Inflammatory macrophage treated with lipopolysaccharide for 1 hour (primary cell): Measurements from ENCODE around the gene NUCB2.

Experiments
- DNase-seq, 2 donors: peaks; one replicate each; pipeline ENCODE4 v3.0.0-alpha.2; 2020 to 2022

Gene NUCB2

DNA sequence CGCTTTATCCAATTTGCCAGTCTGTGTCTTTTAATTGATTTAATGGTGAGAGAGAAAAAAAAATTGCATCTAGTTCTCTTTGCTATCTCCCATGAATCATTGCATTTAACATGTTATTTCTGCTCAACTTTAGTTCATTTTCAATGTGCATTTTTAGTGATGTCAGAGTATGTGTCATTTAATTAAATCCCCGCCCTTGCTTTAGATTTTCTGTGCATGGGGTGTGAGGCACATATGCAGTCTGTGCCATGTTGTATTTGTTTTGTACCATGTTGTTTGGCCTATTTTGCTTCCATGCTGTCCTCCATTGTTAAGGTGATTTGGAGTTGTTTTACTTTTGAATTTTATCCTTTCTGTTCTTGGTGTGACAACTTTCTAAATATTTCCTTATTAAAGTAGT lies 66.7 kb downstream of the NUCB2 start:
- DNase-seq: no peak

DNA sequence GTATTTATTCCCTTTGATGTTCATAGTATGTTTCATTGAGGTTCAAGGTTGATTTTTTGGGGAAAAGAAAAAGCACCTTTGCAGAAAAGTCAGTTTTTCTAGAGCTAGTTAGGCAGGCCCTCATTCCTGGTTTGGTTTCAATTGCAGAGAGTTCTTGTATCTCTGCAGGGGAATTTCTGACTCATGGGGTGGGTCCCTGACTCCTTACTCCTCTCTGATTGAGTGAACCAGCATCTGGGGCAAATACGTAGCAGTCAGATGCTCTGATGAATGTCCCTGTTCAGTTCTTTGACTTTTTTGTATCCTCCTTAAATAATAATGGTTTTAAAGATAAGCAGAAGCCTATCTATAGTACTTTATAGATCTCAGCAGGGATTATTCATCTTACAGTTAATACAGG lies 67.4 kb downstream of the NUCB2 start:
- no peak for DNase-seq

DNA sequence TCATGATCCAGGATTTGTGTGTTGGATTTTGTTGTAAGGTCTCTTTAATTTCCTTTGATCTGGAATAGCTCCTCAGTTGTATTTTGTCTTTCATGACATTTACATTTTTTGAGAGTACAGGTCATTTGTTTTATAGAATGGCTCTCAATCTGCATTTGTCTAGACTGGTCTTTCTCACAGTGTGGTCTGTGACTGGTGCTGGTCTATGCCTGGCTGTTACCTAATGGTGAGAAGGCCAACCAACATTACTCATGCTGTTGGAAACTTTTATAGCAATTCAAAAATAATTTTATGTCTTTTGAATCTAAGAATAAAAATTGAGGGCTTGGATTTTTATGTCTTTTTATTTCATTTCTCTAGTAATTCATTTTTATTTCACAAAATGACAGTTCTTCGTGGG lies 71.1 kb downstream of the NUCB2 start:
- DNase-seq: no peak

DNA sequence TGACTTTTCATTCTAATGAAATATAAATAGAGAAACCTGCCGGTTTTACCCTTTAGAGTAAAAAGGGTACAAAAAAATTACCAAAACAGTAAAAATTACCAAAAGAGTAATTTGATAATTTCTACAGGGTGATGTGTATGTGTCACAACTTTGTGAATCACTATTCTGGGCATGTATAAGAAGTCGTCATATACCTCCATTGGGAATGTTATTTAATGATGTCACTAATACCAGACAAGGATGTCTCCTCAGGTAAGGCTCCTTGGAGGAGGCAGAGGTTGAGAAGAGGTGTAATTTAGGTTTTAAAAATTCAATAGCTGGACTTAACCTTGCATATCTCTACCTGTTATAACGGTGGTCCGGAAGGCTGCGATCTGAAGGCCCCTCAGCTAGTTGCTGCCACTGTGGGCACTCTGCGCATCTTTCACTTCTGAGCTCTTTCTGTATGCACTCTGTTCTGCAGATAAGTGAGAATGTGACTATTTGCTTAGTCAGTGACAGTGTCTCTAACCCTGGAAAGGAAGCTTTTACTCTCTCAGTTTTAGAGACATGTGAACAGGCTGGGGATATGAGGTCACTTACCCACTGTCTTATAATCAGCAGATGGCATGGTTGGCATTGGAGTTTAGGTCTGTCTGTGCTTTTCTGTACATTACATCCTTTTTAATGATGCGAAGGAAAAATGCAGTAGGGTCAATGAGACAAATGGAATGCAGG lies 74.1 kb downstream of the NUCB2 start:
- DNase-seq: peak in 1 of 2 donors; percentile 24

DNA sequence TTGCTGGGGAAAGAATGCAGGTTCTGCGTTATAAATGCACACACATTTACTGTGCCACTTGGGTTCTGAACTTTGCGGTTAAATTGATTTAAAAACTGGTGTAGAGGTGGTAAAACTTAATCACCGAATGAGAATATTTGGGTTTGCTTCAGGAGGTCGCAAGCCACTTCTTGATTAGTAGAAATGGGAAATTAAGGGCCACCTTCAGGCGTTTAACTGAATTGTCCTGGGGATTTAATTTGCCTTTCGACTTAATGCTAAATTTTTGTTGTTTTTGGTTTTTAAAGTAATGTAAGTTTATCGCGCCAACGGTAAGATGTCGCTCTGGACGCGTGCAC lies 74.6 kb downstream of the NUCB2 start:
- no peak for DNase-seq

DNA sequence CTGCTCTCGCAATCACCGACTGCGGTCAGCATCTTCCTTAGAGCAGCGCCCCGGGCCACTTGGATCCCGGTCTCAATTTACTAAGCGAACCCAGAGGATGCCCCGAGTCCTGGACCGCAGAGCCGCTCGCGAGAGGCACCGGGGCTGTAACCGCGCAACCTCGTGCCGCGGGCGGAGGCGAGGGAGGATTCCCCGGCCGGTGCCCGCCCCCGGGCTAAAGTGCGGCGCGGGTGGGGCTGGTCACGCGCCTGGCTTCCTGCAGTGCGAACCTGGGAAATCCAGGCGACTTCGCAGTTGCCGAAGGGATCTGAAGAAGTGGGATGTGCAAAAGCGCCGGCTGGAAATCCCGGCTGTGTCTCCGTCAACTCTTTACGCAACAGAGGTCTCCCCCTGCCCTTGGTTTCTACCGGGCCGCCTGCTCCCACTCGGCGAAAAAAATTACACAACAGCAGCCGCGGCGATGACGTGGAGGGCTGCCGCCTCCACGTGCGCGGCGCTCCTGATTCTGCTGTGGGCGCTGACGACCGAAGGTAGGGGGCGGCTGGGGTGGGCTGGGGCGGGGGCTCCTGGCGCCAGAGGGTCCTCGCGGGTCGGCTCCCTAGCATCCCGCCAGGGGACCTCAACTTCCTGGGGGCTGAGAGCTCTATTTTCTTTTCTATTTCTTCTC lies 75.1 kb downstream of the NUCB2 start, which contains the start of gene NCR3LG1:
NCR3LG1 (plus strand) TSS at position 291 of the 667 bp plus-strand sequence; CDS start at position 461, 170 bp downstream.
- DNase-seq: peak; percentile 95 to 98

DNA sequence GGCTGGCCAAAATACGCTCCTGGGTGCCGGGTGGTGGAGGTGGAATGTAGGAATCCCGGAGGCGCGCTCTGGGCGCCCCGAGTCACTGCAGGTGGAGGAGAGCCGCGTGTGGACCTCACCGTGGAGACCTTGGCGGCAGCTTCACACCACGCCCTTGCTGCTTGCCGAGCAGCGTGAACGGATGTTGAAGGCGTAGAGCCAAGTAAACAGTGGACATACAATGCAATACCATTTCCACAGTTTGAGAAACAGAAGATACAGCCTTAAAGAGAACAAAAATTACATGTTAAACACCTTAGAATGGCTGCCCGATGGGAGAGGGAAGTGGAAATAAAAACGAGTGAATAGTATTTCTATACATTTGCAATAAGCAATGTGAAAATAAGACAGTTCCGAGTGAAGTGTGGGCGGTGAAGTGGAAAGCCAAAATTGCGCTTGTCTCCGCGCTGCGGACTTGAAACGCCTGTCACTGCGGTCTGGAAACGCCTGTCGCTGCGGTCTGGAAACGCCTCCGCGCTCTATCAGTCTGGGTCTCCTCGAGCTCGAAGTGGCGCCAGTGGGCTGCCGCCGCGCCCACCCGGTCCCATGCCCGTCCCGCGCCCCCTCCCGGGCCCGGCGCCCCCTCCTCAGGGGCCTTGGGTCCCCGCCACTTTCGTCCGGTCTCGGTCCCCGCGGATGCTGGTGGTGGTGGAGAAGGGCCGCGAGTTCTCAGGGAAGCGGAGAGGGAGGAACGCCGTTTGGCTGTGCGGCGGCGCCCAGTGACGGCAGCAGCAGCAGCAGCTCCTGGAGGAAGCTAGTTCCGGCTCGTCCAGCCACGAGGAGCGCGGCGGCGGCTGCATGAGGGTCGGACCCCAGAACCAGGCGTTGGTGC lies 76.6 kb downstream of the NUCB2 start:
- peak; percentile 79 to 84 for DNase-seq

DNA sequence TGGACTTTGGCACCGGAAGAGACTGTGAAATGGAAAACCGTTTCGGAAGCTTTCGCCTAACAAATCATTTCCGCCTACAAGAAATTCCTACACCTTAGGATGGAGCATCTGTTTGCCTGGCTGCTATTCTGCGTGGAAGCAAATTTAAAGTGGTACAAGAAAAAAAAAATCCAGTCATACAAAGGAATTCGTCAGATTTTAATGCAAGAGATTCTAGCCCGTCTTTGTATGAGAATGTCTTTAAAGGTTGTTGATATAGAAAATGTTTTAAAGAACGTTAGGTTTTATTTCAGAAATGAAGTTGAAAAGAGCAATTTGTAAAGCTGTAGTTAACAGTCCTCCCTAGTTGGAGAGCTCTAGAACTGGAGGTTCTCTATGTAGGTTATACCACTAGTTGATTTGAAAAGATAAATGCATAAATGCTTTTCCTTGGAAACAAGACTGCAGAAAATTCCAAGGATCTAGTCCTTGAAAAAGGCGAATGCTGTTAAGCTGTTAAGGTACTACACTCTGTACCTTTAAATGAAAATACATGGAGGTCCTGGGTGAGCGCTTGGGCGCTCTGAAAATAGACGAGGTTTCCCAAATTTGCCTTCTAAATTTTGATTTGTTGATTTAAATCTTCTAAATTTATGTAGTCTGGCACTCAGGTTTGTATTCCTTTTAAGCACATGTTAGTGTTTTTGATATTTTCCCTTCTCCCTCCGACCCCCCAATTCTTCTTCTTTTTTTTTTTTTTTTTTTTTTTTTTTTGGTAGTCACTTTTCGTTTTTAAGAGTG lies 77.5 kb downstream of the NUCB2 start:
- peak in 1 of 2 donors; percentile 16 for DNase-seq

DNA sequence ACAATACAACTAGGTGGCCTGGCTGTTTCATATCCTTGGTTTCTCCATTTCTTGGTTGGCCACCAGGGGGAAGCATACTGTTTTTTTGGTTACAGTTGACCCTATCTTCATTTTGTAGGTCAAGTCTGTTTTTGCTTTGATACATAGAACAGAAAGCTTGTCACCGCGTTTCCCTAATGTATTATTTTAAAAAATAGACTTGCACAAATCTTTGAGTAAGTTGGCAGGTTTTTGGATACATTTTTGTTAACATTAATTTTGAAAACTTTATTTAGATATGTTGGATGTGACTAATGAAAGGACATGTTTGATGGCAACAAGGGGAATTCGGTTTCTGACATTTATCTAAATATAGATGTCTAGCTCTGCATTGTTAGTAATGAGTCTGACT lies 78.1 kb downstream of the NUCB2 start:
- peak; percentile 67 to 88 for DNase-seq

DNA sequence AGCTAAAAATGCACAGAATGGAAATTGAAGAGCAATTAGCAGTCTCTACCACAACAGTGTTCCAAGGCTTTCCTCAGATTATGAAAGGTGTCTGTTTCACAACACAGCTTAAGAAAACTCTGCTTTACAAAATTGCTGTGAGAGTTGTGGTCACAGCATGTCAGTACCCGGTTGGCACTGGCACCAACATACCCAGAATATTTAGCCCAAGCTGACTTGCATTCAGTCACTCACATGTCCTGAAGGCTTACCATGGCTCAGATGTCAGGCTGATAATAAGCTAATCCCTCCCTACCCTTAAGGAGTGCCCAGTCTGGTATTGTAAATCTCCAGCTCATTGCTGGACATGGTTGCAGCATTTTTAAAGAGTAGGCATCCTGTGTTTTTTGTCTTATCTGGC lies 90.0 kb downstream of the NUCB2 start:
- no peak for DNase-seq

DNA sequence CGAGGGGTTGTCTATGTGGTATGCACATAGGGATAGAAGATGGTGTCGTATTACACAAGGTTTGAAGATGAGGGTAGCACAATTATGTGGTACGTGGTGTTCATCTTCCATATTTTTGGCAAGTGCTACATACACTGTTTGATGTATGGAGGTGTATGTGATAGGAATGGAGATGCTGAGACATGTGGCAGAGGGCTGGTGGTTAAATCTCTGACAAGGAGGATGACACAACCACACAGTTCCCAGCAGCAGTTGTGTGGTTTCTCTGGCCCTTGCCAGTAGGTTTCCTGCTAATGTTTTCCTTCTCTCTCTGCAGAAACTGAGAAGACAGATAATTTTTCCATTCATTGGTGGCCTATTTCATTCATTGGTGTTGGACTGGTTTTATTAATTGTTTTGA lies 92.0 kb downstream of the NUCB2 start:
- no peak for DNase-seq

DNA sequence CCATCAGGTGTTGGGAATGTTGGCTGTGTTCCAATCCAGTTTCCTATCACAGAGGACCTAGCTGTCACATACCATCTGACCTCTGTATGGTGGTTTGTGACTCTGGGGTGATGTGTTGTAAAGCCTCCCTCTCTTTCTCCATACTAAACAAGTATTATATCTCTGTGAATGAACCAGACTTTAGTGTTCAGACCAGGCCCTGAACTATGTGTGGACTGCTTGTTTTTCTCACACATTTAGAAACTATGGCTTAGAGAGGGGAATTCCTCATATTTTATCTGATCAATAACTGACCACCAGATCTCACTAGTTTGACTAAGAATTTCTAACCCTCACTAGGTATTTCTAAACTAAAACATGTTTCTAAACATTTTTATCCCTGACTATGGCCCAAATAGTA lies 92.6 kb downstream of the NUCB2 start:
- DNase-seq: no peak

DNA sequence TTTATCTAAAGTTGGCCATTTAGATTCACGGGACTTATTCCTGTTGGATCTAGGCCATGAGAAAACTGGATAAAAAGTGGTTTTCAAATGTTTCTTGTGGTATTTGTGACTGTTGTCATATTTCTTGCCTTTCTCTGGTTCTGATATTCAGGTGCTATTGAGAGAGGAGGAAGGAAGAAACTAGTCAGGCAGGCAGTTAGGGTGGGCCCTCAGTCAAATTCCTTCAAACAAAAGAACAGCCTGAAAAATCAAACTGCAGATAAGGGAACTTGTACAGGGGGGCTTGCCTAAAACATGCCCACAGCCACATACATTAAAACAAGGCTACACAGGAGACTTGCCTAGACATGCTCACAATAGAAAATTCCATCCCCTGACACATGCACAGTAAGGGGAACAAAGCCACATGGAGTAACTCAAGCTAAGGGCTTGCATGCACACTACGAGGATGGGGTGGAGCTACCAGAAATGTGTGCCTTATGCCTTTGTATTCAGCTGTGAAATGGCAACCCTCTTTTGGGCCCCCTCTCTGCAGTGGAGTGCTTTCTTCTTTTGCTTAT lies 93.2 kb downstream of the NUCB2 start:
- DNase-seq: no peak

DNA sequence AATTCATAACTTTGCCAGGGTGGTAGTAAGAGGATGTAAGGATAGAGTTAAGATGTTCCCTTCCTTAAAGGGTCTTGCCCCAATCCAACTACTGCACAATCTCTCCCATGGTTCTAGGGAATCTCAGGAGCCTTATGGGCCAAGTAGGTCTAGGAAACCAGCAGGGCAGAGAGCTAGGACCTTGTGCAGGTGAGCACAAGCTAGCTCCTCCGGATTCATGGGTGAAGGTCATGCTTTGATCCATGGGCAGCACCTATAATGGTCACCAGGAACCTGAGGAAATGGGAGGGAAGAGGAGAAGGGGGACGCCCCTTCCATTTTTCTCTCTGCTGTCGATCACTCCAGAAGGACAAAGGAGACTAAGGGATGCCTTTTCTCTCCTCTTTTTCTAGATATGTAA lies 95.1 kb downstream of the NUCB2 start:
- no peak for DNase-seq

DNA sequence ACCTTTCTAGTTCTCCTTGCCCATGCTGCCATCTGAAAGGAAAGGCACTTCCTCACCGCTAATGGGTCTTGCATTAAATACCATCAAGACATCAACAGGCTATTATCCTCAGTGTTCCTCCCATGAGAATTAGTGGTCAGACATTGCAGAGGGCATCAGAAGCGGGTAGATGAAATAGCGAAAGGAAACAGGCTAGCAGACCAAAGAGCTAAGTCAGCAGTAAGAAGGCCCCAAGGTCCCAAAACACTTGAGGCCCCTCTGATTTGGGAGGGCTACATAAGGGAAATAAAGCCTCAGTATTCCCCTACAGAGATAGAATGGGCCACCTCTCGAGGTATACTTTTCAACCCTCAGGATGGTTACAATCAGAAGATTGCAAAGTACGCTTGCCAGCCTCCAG lies 99.0 kb downstream of the NUCB2 start:
- no peak for DNase-seq

DNA sequence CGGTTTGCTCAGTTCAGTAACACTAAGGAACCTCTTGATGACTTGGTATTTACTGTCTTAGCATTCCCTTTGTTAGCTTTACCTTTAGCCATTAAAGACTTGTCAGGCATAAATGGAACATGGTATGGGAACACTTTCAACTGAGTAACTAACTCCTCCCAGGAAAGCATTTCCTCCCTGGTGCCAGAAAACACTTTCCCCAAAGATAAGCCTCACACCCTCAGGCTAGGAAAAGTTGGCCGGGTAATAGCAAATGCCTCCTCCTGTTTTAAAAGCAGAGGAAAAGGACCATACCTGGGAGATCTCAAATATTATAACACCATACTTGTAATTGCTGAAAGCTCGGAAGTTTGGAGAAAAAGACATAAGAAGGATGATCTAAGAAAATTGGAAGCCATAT lies 100.0 kb downstream of the NUCB2 start:
- DNase-seq: no peak

DNA sequence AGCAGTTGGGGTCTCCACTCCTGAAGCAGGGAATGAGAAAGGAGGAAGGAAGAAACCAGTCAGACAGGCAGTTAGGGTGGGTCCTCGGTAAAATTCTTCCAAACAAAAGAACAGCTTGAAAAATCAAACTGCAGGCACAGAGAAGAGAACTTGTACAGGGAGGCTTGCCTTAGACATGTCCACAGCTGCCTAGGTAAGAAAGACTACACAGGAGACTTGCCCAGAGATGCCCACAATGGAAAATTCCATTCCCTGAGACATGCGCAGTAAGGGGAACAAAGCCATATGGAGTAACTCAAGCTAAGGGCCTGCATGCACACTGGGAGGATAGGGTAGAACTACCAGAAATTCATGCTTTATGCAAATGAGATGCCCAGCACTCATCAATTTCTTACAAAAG lies 102.1 kb downstream of the NUCB2 start:
- DNase-seq: no peak

DNA sequence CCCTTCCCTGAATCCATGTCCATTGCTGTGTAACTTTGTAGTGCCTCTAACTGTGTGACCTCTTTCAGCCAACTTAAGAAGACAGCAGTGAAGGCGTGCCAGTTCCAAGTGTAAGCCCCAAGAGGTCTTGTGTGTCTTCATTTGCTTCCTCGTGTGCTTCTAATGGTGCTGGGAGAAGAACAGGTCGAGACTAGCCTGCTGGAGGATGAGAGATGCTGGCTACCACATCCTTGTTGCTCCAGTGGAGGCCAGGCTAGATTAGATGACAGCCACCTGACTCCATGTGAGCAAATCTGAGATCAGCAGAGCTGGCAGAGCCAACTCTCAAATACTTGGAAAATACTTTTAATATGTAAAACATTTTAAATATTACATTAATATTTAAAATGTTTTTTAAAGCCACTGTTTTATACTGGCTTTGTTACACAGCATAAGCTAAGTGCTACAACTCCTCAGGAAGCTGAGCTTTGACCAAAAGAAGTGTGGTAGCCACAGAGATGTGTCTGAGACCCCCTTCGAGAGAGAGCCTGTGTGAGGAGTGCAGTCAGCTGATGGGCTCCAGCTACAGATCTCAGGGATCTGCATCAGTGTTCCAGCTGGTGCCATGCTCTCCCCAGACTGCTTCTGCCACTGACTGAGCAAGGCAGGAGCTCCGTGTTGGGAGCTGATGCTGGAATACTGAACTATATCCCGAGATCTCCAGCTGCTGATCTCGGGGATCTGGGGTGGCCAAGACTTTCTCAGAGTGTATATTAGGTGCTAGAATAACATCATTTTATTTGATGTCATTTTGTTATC lies 103.0 kb downstream of the NUCB2 start:
- DNase-seq: no peak

DNA sequence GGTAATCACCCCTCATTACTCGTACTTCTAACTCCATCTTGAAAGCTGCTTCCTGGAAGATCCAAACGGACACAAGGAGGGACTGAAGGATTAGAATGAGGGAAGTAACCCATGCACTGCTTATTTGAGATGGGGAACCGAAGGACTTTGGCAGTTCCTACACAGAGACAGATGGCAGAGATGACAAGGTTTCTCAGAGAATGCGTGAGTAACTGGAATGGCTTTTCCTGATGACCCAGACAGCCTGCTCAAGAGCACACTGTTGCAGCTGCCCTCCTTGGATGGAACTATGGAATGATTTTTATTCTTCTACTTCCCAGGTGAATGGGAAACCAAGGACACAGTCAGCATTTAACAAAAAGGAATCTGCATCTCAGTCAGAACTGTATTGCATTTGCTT lies 104.6 kb downstream of the NUCB2 start:
- no peak for DNase-seq
